ENCODE results near the gene VTI1B. TPM values are rescaled to one million over a fixed set of nuclear protein-coding genes. Genes with fewer than 3 reads are reported as not detected.
A peak's percentile ranks its signal among the peaks of the same experiment; 100 is the strongest.
"Not testable (repeated sequence)": the region's sequence is repeated elsewhere in the genome, so short reads cannot be mapped to it uniquely, and the experiment has no call there.

Gene VTI1B
- total and polyA plus RNA-seq, 12 donors, result 52.2 to 108 (median 82.2) TPM

DNA sequence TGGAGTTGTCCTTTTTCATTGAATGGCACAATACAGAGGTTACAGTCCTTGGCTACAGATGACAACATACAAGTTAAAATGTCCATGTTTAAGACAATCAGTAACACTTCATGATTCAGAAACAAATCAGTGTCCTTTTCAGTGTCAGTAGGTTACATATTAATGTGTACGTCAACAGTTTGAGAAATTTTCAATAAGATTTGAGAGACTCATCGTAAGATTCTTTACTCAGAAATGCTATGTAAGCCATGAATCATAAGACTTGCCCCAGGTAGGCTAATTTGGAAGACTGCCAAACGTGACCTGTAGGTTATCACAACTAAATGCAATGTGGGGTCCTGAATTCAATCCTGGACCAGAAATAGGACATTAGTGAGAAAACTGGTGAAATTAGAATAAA is 30.8 kb upstream of the VTI1B start:
- 53 to 67% (median 60%) methylated on average over 3 of the region's 3 CpGs for WGBS, 4 donors
- no peak for DNase-seq
- Histone ChIP-seq H3K27ac (no peak overlapping the region), H3K4me3 (no peak overlapping the region), H3K36me3 (replicated peaks in 1 of 2) (no peaks in the 10 kb centered on the region), H3K4me1 (replicated peaks in 1 of 2) (no peaks in the 10 kb centered on the region), H3K9me3 (replicated peaks in 1 of 3) (no peaks in the 10 kb centered on the region), H3K27me3 (no peaks in the 10 kb centered on the region)
- no peak for TF ChIP-seq POLR2A (IDR thresholded peaks at IDR 0.05)
- TF ChIP-seq, protein P1, sequence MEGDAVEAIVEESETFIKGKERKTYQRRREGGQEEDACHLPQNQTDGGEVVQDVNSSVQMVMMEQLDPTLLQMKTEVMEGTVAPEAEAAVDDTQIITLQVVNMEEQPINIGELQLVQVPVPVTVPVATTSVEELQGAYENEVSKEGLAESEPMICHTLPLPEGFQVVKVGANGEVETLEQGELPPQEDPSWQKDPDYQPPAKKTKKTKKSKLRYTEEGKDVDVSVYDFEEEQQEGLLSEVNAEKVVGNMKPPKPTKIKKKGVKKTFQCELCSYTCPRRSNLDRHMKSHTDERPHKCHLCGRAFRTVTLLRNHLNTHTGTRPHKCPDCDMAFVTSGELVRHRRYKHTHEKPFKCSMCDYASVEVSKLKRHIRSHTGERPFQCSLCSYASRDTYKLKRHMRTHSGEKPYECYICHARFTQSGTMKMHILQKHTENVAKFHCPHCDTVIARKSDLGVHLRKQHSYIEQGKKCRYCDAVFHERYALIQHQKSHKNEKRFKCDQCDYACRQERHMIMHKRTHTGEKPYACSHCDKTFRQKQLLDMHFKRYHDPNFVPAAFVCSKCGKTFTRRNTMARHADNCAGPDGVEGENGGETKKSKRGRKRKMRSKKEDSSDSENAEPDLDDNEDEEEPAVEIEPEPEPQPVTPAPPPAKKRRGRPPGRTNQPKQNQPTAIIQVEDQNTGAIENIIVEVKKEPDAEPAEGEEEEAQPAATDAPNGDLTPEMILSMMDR (IDR thresholded peaks at IDR 0.05), result no peak
- intact Hi-C loops (cut with DNase I), result no loop called here

DNA sequence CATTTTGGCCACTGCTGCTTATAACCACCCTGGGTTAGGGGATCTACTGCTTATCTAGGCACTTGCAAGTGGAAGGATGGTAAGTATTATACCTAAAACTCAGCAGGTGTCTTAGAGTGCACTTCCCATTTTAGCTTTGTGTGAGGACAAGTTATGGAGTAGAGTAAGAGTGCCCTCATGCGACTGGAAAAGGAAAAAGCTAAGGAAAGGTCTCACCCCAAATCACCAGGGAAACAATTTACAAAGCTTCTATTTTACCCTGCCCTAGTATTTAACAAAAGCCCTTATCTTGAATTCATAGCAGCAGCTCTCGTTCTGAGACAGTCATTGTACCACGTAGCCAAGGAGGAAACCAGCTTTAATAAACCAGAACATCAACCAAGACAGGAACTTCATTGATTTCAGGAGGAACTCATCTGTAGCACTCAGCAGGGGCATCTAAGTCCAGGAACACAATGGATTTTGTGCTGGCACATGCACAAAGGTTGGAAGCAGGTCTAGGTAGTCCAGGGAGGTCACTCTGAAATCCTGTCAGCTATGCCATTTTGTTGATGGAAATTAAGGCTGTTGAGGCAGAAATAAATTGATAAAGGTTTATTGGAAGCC is 30.2 kb upstream of the VTI1B start:
- no peak for TF ChIP-seq POLR2A (IDR thresholded peaks at IDR 0.05)
- TF ChIP-seq, protein P1 (IDR thresholded peaks at IDR 0.05), result peak; percentile 54 to 88 (median 80)
- no peak overlapping the region for H3K27ac ChIP-seq
- intact Hi-C loops (cut with DNase I), result loop anchor here in 1 of 2 donors (5.0 kb wide), 1 partner anchor 87 kb away; the partner anchor contains the start of gene ARG2
- no peak overlapping the region for H3K4me3 ChIP-seq
- no peaks in the 10 kb centered on the region for H3K36me3 ChIP-seq (replicated peaks in 1 of 2)
- H3K27me3 ChIP-seq, result no peaks in the 10 kb centered on the region
- H3K9me3 ChIP-seq (replicated peaks in 1 of 3), result no peaks in the 10 kb centered on the region
- H3K4me1 ChIP-seq (replicated peaks in 1 of 2), result no peaks in the 10 kb centered on the region
- WGBS, 4 donors, result 0 to 1% (median 0%) methylated on average over 3 of the region's 3 CpGs
- DNase-seq, result peak in 3 of 7 donors; percentile 17 to 47 (median 38)

DNA sequence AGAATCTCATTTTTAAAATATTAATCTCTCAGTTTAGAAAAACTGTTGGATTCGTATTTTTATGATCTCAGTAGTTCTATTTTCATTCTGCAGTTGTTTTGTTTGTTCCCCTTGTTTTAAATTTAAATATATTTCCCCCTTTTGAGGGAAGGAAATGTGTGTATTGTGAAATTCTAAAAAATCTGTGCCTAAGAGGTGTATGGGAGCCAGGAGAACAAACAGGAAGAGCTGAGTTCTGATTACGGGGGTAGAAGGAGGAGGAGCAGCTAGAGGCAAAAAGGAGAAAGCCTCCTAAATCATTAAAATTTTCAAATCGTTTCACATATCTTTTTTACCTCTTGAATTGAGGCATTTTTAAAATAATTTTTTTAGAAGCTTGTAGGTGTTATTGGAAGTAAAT is 29.6 kb upstream of the VTI1B start:
- Histone ChIP-seq H3K27ac (no peak overlapping the region), H3K4me3 (no peak overlapping the region), H3K4me1 (replicated peaks in 1 of 2) (no peaks in the 10 kb centered on the region), H3K36me3 (replicated peaks in 1 of 2) (no peaks in the 10 kb centered on the region), H3K9me3 (replicated peaks in 1 of 3) (no peaks in the 10 kb centered on the region), H3K27me3 (no peaks in the 10 kb centered on the region)
- intact Hi-C loops (cut with DNase I), result loop anchor here in 1 of 2 donors (5.0 kb wide), 1 partner anchor 87 kb away; the partner anchor contains the start of gene ARG2
- WGBS, 4 donors, result 42 to 52% (median 45%) methylated on average over 3 of the region's 3 CpGs
- TF ChIP-seq POLR2A (IDR thresholded peaks at IDR 0.05), result no peak
- TF ChIP-seq, protein P1 (IDR thresholded peaks at IDR 0.05), result no peak
- DNase-seq, result no peak

DNA sequence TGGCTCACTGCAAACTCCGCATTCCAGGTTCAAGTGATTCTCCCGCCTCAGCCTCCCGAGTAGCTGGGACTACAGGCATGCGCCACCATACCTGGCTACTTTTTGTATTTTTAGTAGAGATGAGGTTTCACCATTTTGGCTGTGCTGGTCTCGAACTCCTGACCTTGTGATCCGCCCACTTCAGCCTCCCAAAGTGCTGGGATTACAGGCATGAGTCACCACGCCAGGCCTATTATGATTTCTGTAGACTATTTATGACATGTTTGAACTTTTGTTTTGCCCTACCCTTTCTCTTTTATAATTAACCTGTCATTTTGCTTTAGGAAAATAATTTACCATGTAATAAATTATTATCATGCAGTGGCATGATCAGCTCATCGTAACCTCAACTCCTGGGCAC is 27.1 kb upstream of the VTI1B start, which contains the start of gene RDH12:
TSS of gene RDH12 (plus strand) at position 395 of the 400 bp plus-strand sequence. CDS start 20,757 bp downstream, outside the sequence.
- intact Hi-C loops (cut with DNase I), result loop anchor here in 1 of 2 donors (5.0 kb wide), 1 partner anchor 84 kb away; the partner anchor contains the start of gene ARG2

More for the DNA sequence above, 27.1 kb upstream of the VTI1B start, which contains the start of gene RDH12:
- H3K36me3 ChIP-seq (replicated peaks in 1 of 2); H3K9me3 ChIP-seq (replicated peaks in 1 of 3); H3K4me1 ChIP-seq (replicated peaks in 1 of 2); DNase-seq; H3K27me3 ChIP-seq; H3K4me3 ChIP-seq: not testable (repeated sequence)
- H3K27ac ChIP-seq, result peak within 1 kb of the TSS in 1 of 5 donors; percentile 36
- 66 to 76% (median 75%) methylated on average over 8 of the region's 8 CpGs for WGBS, 4 donors
